ENCODE data around the gene PTGER3.

Gene PTGER3

DNA sequence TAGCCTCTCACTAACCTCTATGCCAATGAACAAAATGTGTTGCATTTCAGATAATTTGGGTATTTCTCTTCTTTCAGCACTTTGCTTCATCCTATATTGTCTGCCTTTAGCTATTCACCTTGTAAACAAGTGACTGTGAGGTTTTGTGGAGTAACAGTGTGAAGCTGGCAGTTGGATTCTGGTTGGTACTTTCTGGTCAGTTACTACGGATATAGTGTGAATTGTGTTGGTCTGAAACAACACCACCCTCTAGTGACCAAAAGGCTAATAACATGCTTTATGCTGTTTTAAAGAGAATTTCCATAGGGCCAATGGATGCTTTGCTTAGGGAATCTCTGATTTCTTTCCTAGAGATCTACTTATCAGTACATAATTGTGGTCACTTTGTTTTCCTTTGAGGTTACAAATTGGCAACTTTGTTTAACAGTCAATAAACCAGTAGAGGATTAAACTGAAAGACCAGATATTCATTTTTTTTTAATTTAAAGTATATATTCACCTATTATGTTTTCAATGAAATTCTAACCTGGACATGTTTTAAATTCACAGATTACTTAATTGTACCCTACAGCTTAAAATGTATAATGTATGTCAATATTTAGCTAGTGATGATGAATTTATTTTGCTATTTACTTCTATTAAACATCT, 2.5 kb upstream of the PTGER3 start:
- DNase-seq = peak; percentile 76

DNA sequence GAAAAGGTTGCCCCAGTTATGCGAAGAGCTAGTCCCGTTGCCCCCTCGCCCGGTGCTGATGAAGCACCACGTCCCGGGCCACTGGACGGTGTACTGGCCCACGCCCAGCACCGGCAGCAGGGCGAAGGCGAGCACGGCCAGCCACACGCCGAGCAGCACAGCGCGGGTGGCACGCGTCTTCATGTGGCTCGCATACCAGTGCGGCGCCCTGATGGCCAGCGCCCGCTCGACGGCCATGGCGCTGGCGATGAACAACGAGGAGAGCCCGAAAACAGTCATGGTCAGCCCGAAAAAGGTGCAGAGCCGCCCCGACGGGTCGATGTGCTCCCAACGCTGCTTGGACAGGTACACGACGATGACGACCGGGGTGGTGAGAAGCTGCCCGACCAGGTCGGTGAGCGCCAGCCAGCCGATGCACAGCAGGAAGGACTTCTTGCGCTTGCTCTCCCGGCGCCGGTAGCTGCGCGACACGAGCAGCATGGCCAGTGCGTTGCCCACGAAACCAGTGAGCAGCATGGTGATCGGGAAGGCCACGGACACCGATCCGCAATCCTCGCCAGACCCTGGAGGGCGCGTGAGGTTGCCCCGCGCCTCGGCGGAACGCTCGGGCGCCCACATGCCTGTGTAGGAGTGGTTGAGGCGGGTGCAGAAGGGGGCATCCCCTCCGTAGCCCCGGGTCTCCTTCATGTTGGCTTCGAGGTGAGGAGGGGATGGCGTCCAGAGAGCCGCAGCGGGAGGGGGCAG, 553 bp downstream of the PTGER3 start:
- DNase-seq = peak; percentile 78

DNA sequence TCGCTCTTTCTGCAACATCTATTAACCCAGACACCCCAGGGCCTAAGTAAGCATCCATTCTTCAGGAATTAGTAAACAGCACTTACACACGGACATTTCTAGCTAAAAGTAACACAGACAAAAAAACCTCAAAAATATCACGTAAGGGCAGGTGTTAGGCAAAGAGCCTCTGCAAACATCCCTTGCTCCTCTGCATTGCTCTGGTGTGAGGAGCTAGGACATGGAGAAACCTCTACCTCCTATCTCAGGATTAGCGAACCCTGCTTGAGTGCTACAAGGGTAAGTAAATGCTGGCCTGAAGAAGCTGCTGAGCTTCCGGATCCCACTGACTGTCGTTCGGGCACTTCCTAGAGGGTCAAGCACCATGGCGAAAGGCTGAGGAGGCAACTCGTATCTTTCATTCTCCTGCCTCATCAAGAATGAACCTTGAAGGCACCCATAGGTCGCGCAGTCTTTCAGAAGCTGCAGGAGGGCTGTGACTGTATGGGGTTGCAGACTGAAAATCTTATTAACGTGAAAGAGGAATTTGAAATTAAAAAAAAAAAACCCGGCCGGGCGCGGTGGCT, 2.1 kb downstream of the PTGER3 start:
- peak; percentile 53 for DNase-seq

DNA sequence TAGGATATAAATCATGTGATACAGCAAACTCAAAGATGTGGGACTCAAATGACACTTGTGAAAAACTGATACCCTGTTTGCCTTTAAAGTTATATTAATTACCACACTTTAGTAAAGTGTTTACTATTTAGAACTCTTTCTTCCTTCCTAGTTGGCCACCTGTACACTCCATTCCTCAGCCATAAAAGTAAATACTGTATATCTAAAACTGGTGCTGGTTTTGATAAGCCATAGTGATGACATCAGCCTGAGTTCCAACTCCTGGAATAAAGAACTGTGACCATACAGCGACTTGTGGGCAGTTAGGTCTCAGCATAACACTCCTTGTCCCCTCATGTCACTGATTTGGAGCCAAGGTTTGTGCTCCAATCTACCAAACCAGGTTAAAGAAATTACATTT, 2.8 kb downstream of the PTGER3 start:
- peak; percentile 8 for DNase-seq

DNA sequence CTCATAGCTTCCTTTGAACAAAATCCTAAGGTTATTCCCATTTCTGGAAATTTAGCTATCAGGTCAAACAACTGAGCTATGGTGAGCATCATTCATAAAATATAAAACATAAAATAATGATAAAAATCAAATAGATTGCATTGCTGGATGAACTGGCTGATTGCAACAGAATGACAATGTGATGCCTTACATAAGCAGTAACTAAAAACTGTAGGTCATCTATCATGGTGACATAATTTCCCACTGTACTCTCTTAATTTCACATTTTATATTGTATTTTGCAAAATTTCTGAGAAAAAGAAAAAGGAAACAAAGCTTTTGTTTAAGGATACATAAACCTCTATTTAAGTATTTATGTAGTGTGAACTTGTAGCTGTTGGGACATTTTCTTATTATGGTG, 4.6 kb downstream of the PTGER3 start:
- no peak for DNase-seq

DNA sequence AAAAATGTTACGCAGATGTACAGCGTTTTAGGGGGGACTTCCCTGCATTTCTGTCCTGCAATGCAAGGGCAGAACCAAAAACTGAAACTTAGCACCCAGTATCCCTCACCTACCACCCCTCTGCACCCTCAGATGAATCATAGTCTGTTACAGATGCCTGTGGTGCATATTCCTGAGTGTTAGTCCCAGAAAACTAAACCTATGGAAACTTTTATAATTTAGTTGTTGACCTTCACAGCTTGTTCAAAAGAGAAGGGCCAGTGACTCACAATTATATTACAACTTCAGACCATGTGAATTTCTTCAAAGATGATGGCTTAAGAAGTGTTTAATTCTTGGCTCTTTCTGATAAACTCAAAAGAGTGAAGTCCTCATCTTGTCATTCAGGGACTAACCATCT, 5.8 kb downstream of the PTGER3 start:
- no peak for DNase-seq

DNA sequence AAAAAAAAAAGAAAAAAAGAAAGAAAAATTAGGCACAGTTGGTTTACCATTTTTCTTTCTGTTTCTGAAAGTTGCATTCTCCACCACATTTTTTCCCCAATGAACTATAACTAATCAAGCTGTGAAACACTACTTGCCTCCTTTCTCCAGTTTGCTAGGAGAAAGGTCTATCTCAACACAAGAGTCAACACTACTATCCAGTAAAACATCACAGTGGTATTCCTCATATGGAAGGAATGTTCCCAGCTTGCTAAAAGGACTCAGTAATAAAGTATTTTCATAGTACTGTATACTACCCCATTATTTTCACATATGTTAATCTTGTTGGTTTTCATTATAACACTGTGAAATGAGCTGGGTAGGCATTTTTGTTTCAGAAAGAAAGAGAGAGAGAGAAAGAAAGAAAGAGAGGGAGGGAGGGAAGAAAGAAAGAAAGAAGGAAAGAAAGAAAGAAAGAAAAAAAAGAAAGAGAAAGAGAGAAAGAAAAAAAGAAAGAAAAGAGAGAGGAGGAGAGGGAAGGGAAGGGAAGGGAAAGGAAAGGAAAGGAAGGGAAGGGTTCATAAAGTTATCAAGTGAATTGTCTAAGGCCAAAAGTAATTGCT, 7.9 kb downstream of the PTGER3 start:
- no peak for DNase-seq

DNA sequence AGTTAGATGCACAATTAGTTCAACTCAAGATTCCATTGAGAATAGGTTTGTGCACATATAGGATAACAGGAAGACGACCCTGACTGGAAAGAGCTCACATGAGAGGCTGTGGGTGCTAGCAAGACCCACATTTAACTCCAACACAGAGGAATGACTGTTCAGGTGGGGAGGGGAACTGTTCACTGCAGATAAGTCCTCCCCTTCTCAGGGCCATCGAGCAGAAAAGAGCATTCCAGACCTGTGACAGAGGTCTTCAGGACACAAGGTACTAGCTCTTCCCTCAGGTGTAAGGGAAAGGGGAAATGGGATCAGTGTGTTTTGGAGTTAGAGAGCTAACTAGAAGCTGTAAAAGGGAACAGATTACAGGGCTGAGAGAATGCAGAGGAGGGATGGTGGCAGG, 8.7 kb downstream of the PTGER3 start:
- DNase-seq = no peak

DNA sequence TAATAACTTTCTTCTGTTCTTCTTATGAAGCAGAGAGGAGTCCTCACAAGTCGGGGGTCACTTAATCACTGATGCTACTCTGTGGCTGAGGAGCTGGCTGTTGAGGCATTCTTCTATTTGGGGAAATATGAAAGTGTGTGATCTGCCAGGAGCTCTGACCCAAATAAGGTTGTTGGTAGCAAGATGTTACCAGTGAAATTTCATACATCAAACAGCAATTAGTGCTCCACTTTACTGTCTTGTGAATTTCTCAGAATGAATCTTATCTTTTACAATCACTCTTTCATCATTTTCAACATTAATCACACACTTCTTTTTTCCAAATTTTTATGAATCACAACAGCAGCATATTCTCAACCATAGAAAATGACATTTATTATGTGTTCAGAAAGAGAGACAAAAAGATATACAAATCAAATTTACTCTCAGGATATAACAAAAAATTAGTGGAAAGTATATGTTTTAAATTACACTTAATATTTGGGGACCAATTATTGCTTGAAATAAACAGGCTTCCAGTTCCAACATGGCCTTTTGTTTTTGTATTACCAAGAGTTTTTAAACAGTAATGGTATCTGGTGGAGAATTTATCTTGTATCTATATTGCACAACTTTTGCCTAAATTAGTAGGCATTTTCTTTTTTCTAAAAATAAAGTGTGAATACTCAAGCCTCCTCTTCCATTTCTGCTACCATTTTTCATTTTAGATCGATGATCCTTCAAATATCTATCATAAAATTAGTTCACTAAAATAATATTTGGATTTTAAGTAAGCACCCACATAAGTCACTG, 9.6 kb downstream of the PTGER3 start:
- DNase-seq = no peak

DNA sequence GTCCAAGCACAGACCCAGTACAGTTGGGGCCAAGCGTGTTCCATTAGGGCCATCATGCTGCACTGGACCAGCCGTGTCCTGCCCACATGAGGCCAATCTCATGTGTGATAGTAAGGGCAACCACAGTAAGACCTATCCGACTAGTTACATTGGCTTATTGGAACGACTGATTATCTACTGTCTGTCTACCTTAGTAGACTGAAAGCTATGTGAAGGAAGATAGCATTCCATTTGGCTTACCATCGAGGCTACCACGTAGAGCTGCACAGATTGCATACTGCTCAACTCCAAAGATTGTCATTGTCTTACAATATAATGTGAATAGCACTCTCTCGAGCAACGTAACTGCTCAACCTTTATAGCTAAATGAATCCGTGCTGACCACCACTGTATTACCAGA, 10.6 kb downstream of the PTGER3 start:
- no peak for DNase-seq

DNA sequence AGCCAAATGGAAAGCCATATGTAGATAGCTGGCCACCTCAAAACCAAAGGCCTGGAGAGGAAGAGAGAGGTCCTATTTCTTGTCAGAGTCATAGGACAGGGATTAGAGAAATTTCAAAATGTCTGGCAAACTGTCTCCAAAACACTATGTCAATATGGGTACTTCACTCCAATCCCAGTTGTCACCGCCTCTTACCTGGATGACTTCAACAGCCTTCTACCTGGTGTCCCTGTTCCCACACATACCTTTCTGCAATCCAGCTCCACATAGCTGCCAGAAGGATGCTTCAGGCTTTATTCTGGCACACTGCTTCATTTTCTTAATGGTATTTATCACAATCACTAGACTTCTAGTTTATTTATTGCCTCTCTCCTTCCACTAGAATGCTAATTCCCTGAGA, 14.5 kb downstream of the PTGER3 start:
- no peak for DNase-seq

DNA sequence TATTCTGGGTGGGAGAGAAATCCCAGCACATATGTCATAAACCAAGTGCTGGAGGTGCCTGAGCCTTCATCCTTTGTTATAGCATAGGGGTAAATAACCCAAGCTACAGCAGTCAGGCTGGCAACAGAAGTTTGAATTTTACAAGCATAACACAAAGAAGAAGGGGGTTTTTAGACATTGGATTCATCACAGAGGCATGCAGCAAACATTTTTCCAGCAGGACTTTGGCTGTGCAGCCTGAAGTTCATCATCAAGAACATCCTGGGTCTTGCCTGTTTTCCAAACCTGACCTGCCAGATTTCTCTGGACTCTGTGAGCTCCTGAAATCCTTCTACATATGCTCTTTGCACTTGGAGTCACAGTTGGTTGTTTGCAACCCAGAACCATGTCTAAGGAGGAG, 16.2 kb downstream of the PTGER3 start:
- DNase-seq = no peak

DNA sequence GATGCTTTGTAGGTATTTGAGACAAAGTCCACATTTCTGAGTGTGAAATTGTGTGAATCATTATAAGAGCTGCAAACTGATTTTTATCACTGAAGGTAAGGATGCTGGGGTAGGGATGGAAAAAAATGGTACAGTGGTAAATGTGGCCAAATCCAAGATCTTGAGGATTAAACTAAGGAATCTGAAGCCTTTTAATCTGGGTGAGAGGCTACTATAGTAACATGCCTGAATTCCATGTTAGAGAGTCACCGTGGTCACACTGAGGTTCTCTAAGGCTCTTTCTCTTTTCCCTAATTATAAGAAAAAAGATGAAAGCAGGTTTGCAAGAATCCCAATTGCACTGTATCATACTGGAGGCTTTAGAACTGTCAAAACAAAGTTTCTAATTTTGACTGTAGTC, 17.6 kb downstream of the PTGER3 start:
- DNase-seq = no peak

DNA sequence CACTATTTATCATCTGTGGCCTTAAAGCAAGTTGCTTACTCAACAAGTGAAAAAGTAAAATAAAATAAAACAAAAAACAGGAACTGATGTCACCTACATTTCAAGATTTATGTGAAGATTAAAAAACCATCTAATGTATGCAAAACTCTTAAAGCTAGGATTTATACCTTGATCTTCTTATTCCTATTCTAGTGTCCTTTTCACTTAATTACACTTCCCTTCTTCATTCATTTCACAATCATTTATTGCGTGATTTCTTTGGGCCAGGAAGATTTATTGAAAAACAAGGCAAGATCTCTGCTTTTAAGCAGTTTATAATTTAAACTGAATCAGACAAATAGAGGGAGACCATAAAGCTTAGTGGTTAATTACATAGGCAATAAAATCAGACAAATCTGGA, 18.6 kb downstream of the PTGER3 start:
- DNase-seq = no peak

DNA sequence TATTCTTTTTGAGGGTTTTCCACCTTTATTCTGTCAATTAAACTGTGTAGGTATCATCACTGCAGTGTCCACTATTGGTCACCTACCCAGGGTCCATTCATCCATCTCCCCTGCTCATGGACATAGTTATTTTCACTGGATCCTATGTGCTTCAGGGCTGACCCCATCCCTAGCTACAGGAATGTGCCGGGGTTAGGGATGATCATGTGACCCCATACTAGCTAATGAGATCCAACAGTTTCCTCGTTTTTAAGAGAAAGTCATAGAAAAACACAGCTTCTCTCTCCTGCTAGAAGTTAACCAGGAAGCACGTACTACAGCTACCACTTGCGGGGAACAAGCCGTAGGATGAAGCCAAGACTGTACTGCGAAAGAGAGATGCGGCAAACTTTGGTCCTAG, 19.6 kb downstream of the PTGER3 start:
- DNase-seq = no peak

DNA sequence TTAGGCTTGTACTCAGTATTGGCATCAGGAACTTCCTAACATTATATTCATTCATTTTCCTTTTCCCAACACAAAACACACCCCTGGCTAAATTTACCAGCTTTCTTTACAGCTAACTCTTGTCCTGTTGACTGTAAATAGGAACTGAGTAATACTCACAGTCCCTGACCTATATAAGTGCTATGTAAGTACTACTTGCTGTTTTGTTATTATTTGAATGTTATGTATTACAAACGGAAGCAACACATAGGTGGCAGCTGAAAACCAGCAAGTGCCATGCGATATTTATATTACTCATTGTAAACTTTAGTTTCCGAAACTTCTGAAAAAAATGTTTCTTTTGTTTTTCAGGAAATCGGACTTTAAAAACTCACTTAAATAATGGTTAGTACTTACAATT, 21.5 kb downstream of the PTGER3 start:
- no peak for DNase-seq

DNA sequence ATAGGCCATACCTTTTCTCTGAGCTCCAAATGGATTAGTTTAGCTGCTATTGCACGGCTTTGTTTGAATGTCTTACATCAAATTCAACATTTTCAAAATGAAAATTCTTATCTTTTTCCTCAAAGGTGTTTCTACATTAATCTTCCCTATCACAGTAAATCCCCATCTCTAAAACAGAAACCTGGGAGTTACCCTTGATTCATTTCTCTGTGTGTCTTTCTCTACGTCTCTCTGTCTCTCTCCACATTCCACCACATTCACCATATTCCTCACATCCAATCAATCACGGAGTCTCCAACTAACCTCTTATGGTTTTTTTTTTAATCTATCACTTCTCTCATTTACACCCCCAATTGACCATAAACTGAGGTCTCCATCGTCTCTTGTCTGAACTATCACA, 24.1 kb downstream of the PTGER3 start:
- DNase-seq = no peak

DNA sequence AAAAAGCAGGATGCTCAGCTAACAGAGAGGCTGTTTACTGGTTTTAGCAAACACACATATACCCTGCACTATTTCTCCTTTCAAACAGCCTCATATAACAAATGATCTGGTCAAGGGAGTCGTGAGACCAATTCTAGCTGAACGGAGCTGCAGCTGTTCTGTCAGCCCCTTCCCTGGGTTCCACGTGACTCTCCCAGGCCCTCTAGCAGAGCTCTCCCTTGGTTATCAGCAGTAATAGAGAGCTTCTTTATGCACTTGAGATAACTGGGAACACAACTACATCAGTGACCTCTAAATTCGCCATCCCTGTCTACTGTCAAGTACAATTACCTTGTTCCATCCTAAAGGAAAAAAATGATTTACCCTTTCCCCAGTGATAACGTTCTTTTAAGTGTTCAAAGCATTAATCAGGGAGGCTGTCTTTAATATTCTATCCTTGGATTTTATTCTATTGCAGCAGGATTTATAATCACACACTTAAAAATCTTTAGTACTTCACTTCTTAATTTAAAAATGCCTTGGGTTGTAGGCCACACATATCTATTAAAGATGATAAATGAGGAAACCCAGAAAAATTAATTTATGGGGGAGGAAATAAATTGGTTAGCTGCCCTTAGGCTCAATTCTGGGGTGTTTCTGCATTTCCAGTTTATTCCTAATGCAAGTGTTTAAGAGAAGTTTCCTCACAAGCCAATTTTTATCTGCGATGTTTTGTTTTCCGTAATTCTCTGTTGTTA, 28.2 kb downstream of the PTGER3 start:
- DNase-seq = peak; percentile 67

DNA sequence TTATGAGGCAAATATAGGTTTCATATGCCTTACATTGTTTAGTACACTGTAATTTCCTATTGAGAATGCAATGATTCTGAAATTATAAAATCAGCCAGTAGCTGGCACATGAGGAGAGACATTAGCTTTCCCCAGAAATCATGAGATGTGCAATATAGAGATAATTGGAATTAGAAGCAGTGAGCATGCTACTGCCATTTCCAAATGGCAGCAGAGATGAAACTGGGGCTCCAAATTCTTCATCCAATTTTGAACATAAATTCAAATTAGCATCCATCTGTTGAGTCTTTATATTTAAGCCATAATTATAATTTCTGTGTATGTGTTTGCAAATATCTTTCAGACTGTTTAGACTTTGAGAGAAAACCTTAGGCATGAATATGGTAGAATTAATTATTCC, 28.8 kb downstream of the PTGER3 start:
- no peak for DNase-seq

DNA sequence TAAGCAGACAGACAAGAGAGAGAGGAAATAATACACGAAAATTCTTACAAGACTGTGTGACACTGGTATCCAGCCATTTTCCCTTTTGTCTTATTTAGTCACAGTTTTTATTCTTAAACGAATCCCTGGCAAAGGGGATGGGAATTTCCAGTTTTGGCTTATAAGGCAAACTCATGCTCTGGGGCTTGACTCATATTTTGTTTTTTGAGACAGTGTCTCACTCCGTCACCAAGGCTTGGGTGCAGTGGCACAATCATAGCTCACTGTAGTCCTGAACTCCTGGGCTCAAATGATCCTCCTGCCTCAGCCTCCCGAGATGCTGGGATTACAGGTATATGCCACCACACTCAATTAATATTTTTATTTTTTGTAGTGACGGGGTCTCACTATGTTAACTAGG, 31.9 kb downstream of the PTGER3 start:
- no peak for DNase-seq

DNA sequence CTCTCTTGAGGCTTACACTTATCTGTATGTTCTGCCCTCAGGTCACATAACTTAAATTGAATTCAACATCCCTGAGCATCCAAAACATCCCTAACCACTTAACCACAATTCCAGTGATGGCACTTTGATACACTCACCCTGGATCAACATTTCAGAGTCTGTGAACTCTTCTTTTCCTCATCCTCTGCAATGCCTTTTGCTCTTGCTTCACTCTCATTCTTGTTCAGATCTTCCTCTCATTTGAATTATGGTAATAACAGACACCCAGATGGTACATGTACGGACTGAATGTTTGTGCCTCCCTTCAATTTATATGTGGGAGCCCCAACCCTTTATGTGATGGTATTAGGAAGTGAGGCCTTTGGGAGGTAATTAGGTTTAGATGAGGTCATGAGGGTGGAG, 33.4 kb downstream of the PTGER3 start:
- DNase-seq = no peak

DNA sequence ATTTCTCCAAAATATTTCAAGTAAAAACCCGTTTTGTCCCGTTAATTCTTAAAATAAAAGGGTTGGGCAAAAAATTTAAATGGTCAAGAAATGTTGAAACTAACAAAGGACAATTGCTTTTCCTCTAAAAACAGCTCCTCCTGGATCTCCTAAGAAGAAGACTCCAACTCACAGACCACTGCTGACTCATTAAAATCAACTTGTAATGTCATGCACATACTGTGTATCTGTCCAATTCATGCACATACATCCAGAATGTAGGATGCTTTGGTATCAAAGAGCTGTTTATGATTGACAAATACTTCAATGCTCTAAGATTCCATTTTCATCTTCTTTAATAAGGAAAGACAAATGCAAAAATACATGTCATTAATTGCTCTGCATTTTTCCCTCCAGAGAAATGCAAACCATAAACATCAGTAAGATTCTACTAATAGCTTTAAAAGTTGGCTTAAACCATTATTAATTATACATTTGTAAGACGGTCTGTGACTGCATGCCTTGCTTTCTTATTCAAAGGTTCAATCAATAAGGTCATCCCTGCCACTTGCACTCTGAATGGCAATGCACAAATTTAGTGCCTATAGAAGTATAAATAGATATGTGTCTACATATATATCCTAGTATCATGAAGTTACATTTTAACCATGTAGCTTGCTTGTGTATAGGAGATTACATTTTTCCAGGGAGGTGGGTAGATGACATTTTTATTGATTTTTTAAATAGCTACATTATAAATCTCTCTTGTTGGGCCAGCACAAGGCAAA, 44.7 kb downstream of the PTGER3 start:
- no peak for DNase-seq
